Measurements from ENCODE around the gene RSPO1.

DNA sequence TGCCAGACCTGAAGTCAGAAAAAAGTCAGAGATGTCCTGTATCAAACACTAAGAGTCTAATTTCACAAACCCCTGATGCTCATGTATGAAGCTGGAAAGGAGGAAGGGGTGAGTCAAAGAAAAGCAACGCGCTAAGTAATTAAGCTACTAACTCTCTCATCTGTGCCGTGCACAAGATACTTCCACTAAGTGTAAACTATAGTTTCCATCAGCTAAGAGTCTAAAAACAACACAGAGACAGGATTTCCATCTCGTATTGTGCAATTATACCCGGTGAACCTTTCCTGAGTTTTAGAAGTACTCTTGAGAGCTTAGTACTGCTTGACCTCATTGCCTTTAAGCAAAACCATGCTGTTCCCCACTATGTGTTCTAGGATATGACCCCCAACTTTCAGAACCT, 59.0 kb downstream of the RSPO1 start:
- TF ChIP-seq EZH2 (IDR thresholded peaks at IDR 0.05; ENCODE audit: insufficient read depth, poor library complexity, severe bottlenecking) (no peak), EZH2phosphoT487 (IDR thresholded peaks at IDR 0.05; ENCODE audit: insufficient read depth, low read depth) (no peak)

All from GM23248 (cell line).